PC-9 (cell line): ENCODE measurements around the gene XRCC2. TPM values are rescaled to one million over a fixed set of nuclear protein-coding genes. Genes with fewer than 3 reads are reported as not detected.

Source experiments
- BruUV-seq: library from RNA; stranded (reverse); fragments of 400-500 nt; replicated peaks from 2 replicates; lab custom pipeline; 2021; lab: Mats Ljungman, UMichigan
- CTCF ChIA-PET: fragments of 300-600 bp; sonication (Branson Sonifier 250); formaldehyde crosslinking; loops from one replicate; lab custom pipeline; 2022; ENCODE audit warnings: antibody characterized with exemption; lab: Charles Lee
- POLR2A ChIA-PET: fragments of 300-600 bp; sonication (Branson Sonifier 250); formaldehyde crosslinking; loops from one replicate; lab custom pipeline; 2022; ENCODE audit warnings: antibody characterized with exemption; ENCODE audit not compliant: unreplicated experiment; lab: Charles Lee
- DNase-seq, 2 experiments: peaks; one replicate each; pipeline versions ENCODE4 v3.0.0 to v3.0.0-alpha.2; 2015 to 2022; ENCODE audit warnings: mixed read lengths in 1 of 2
- H2AFZ ChIP-seq: fragments of 200-600 bp; sonication (generic); 2 replicates; pipeline ENCODE4 v1.8.1; 2017; ENCODE audit warnings: antibody characterized with exemption
- H3F3A ChIP-seq: fragments of 200-600 bp; sonication (generic); 2 replicates; pipeline ENCODE4 v1.8.1; 2017; ENCODE audit warnings: antibody characterized with exemption, mild to moderate bottlenecking, low read depth; ENCODE audit not compliant: insufficient read depth
- H3K27ac ChIP-seq: fragments of 200-600 bp; sonication (generic); 2 replicates; pipeline ENCODE4 v1.6.1; 2016; ENCODE audit warnings: mixed run types
- H3K27me3 ChIP-seq: fragments of 200-600 bp; sonication (generic); 2 replicates; pipeline ENCODE4 v1.6.1; 2016; ENCODE audit warnings: low read depth, mixed run types; ENCODE audit not compliant: insufficient read depth
- H3K36me3 ChIP-seq: fragments of 200-600 bp; sonication (generic); 2 replicates; pipeline ENCODE4 v1.6.1; 2016; ENCODE audit warnings: low read depth, mixed run types
- H3K4me1 ChIP-seq: fragments of 200-600 bp; sonication (generic); replicated peaks from 2 replicates; pipeline ENCODE4 v1.6.1; 2016; ENCODE audit warnings: mixed run types; ENCODE audit not compliant: insufficient read depth
- H3K4me2 ChIP-seq: fragments of 200-600 bp; sonication (generic); 2 replicates; pipeline ENCODE4 v1.6.1; 2017; ENCODE audit warnings: mixed run types
- H3K4me3 ChIP-seq: fragments of 200-600 bp; sonication (generic); 2 replicates; pipeline ENCODE4 v1.6.1; 2016; ENCODE audit warnings: mixed run types
- H3K79me2 ChIP-seq: fragments of 200-600 bp; sonication (generic); 2 replicates; pipeline ENCODE4 v1.6.1; 2017; ENCODE audit warnings: low read depth, mixed run types
- H3K9me2 ChIP-seq: fragments of 200-600 bp; sonication (generic); 2 replicates; pipeline ENCODE4 v1.8.1; 2017; ENCODE audit warnings: mild to moderate bottlenecking; ENCODE audit not compliant: insufficient read depth
- H3K9me3 ChIP-seq: fragments of 200-600 bp; sonication (generic); 2 replicates; pipeline ENCODE4 v1.8.1; 2016; ENCODE audit warnings: low read depth; ENCODE audit not compliant: insufficient read depth
- H4K20me1 ChIP-seq: fragments of 200-600 bp; sonication (generic); 2 replicates; pipeline ENCODE4 v1.8.1; 2017; ENCODE audit not compliant: insufficient read depth
- CTCF ChIP-seq: fragments of 200-600 bp; sonication (generic); conservative IDR thresholded peaks from 2 replicates; pipeline ENCODE4 v1.6.1; 2017; ENCODE audit warnings: mixed run types, antibody characterized with exemption, mild to moderate bottlenecking, moderate library complexity
- EZH2 ChIP-seq: fragments of 200-600 bp; sonication (generic); IDR thresholded peaks from 2 replicates; pipeline ENCODE4 v1.8.0; 2017; ENCODE audit warnings: antibody characterized with exemption, low read depth
- intact Hi-C: fragments of 100-400 bp; cut with micrococcal nuclease; formaldehyde crosslinking; loops from one replicate; pipeline ENCODE4 v1.10.0; 2022; ENCODE audit not compliant: unreplicated experiment
- total RNA-seq: library from RNA; stranded (reverse); gene quantifications from 2 replicates; pipeline ENCODE4 v1.2.3, GENCODE V29; 2021

Gene XRCC2
- total RNA-seq, 1 experiment from 2014 or later = 25.0 TPM

DNA sequence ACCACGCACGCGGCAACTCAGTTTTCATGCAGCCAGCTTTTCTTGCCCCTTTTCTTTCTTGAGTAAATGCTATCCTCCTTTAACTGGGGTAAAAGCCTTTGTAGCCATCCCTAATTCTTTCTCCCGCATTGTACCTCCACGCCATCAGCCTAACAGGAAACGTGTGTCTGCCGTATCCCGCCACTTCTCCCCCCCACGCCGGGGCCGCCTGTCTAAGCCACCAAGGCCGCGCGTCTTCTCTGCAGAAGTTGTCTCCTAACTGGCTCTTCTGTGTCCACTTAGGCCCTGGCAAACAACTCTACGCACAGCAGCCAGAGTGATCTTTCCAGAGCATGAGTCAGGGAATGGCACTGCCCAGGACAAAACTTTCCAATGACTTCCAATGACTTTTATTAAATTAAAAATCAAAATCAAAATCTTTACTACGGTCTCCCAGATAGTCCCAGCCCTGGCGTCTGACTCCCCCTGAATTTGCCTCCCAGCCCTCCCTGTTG lies 74.6 kb downstream of the XRCC2 start:
- CTCF ChIA-PET = no interaction called here
- H3K4me1 ChIP-seq = no peaks in the 10 kb centered on the region
- intact Hi-C loops = no loop called here
- POLR2A ChIA-PET = no interaction called here
- H3K9me2 ChIP-seq = no peaks in the 10 kb centered on the region
- no peaks in the 10 kb centered on the region for H3K9me3 ChIP-seq
- H3K79me2 ChIP-seq = no peaks in the 10 kb centered on the region
- H2AFZ ChIP-seq = no peak overlapping the region
- no peaks in the 10 kb centered on the region for H3F3A ChIP-seq
- H3K27me3 ChIP-seq = no peaks in the 10 kb centered on the region
- BruUV-seq = no TSS peak
- H3K4me2 ChIP-seq = no peak overlapping the region
- no peaks in the 10 kb centered on the region for H4K20me1 ChIP-seq
- no peak for TF ChIP-seq EZH2
- TF ChIP-seq CTCF = no peak
- DNase-seq = no peak
- H3K4me3 ChIP-seq = no peak overlapping the region
- H3K36me3 ChIP-seq = no peaks in the 10 kb centered on the region
- no peak overlapping the region for H3K27ac ChIP-seq

- Histone ChIP-seq H2AFZ (no peak overlapping the region), H3K9me2 (no peaks in the 10 kb centered on the region), H3K4me2 (no peak overlapping the region), H3K4me1 (no peaks in the 10 kb centered on the region), H4K20me1 (no peaks in the 10 kb centered on the region), H3K36me3 (no peaks in the 10 kb centered on the region), H3K4me3 (no peak overlapping the region), H3F3A (no peaks in the 10 kb centered on the region), H3K79me2 (no peaks in the 10 kb centered on the region), H3K27me3 (no peaks in the 10 kb centered on the region), H3K9me3 (no peaks in the 10 kb centered on the region), H3K27ac (no peak overlapping the region)
- no peak for DNase-seq
- ChIA-PET CTCF (no interaction called here), POLR2A (no interaction called here)
- intact Hi-C loops = no loop called here
- TF ChIP-seq EZH2 = no peak
- BruUV-seq = no TSS peak
These were observed 75.7 kb downstream of the XRCC2 start for GRCh38 chr7:152600266-152600665.

GRCh38 chr7:152597507-152597906 lies 78.4 kb downstream of the XRCC2 start:
- no peaks in the 10 kb centered on the region for H3K79me2 ChIP-seq
- H4K20me1 ChIP-seq = no peaks in the 10 kb centered on the region
- no TSS peak for BruUV-seq
- intact Hi-C loops = no loop called here
- POLR2A ChIA-PET = no interaction called here
- no peak for TF ChIP-seq EZH2
- H3K27ac ChIP-seq = no peak overlapping the region
- no peak overlapping the region for H3K4me3 ChIP-seq
- no peaks in the 10 kb centered on the region for H3K9me2 ChIP-seq
- H3K27me3 ChIP-seq = no peaks in the 10 kb centered on the region
- H3K9me3 ChIP-seq = no peaks in the 10 kb centered on the region
- H2AFZ ChIP-seq = no peak overlapping the region; the same call in 1 of the 2 replicates
- CTCF ChIA-PET = no interaction called here
- H3F3A ChIP-seq = no peaks in the 10 kb centered on the region
- no peak overlapping the region for H3K4me2 ChIP-seq
- no peak for DNase-seq
- H3K4me1 ChIP-seq = no peaks in the 10 kb centered on the region
- no peaks in the 10 kb centered on the region for H3K36me3 ChIP-seq

- Histone ChIP-seq H3K4me2 (no peak overlapping the region), H3K4me1 (no peaks in the 10 kb centered on the region), H3K27ac (no peak overlapping the region), H3K27me3 (no peaks in the 10 kb centered on the region), H3K4me3 (no peak overlapping the region), H3K9me3 (no peaks in the 10 kb centered on the region), H3K9me2 (no peaks in the 10 kb centered on the region), H2AFZ (no peak overlapping the region), H3K79me2 (no peaks in the 10 kb centered on the region), H3K36me3 (no peaks in the 10 kb centered on the region), H3F3A (no peaks in the 10 kb centered on the region), H4K20me1 (no peaks in the 10 kb centered on the region)
- CTCF ChIA-PET = no interaction called here
- TF ChIP-seq EZH2 (no peak), CTCF (no peak)
- POLR2A ChIA-PET = no interaction called here
- DNase-seq = no peak
- no TSS peak for BruUV-seq
- intact Hi-C loops = no loop called here
These were observed 79.1 kb downstream of the XRCC2 start for GRCh38 chr7:152596824-152597223.

Other genes with a start within 250 kb of the XRCC2 start
- gene KMT2C, start 240.1 kb downstream of the XRCC2 start, total RNA-seq = 54.3 and 64.1 TPM in 2 replicates
- 12.7 and 16.1 TPM in 2 replicates for gene ACTR3B, start 83.6 kb upstream of the XRCC2 start, total RNA-seq